ENCODE data around the gene SV2B. TPM values are rescaled to one million over a fixed set of nuclear protein-coding genes. Genes with fewer than 3 reads are reported as not detected.

SV2B gene
- total and polyA plus RNA-seq, 2 donors (not counting 3 experiments of a cell fraction or from before 2014, with no cell fraction given) = not detected

- no peak for FAIRE-seq
- Histone ChIP-seq H3K4me1 (ENCODE audit: control insufficient read depth, extremely low read depth, insufficient read depth, low read length) (no peaks in the 10 kb centered on the region), H3K9ac (replicated peaks; ENCODE audit: extremely low read depth, insufficient read depth, low read length) (no peak overlapping the region), H3K4me3 (replicated peaks in 1 of 3; ENCODE audit: insufficient read depth in 1 of 3, low read depth in 1 of 3, low read length in 3 of 3) (no peak overlapping the region), H3K4me2 (ENCODE audit: insufficient read depth, low read length) (no peak overlapping the region), H3K79me2 (ENCODE audit: control insufficient read depth, insufficient read depth, low read length) (no peaks in the 10 kb centered on the region), H2AFZ (ENCODE audit: low read depth, low read length) (no peak overlapping the region), H3K27ac (ENCODE audit: insufficient read depth, low read depth, low read length) (no peak overlapping the region), H4K20me1 (replicated peaks; ENCODE audit: control insufficient read depth, extremely low read depth, insufficient read depth, low read length) (no peaks in the 10 kb centered on the region), H3K27me3 (ENCODE audit: control insufficient read depth in 2 of 2, insufficient read depth in 2 of 2, low read length in 2 of 2) (no peaks in the 10 kb centered on the region), H3K9me1 (replicated peaks; ENCODE audit: control insufficient read depth, extremely low read depth, insufficient read depth, low read length) (no peaks in the 10 kb centered on the region), H3K36me3 (ENCODE audit: control insufficient read depth in 2 of 2, extremely low read depth in 1 of 2, insufficient read depth in 2 of 2, low read length in 2 of 2) (no peaks in the 10 kb centered on the region), H3K9me3 (replicated peaks; ENCODE audit: control insufficient read depth, insufficient read depth, low read length) (no peaks in the 10 kb centered on the region)
- no TSS peak for BruUV-seq (replicated peaks)
- DNase-seq (ENCODE audit: low read depth, low spot score) = no peak
- TF ChIP-seq MYC (IDR thresholded peaks at IDR 0.05; ENCODE audit: low read depth, low read length) (no peak), EZH2 (IDR thresholded peaks at IDR 0.05; ENCODE audit: borderline replicate concordance, low read depth, low read length, severe bottlenecking) (no peak), FOS (IDR thresholded peaks at IDR 0.05; ENCODE audit: borderline replicate concordance, insufficient read depth, low read length) (no peak), CTCF (IDR thresholded peaks at IDR 0.05; ENCODE audit: extremely low read depth in 1 of 2, insufficient read depth in 1 of 2, low read depth in 1 of 2, low read length in 2 of 2) (no peak), POLR2AphosphoS5 (IDR thresholded peaks at IDR 0.05; ENCODE audit: insufficient read depth, low read depth, low read length) (no peak), JUN (IDR thresholded peaks at IDR 0.05; ENCODE audit: borderline replicate concordance, insufficient read depth, insufficient read length, low read depth) (no peak), POLR2A (IDR thresholded peaks at IDR 0.05; ENCODE audit: low read depth, low read length) (no peak), MAX (IDR thresholded peaks at IDR 0.05; ENCODE audit: insufficient read depth, insufficient read length) (no peak), GATA2 (IDR thresholded peaks at IDR 0.05; ENCODE audit: insufficient read depth, insufficient read length, low read depth, low read length) (no peak)
- POLR2A ChIA-PET = no interaction called here
- dilution Hi-C loops (cut with MboI; ENCODE audit: extremely low pct_ligation_motif_present, low sequenced_read_pairs) (no loop called here), intact Hi-C loops (cut with micrococcal nuclease) (no loop called here)
- CTCF ChIA-PET = interaction anchor here (0.7 to 2.6 kb wide), 9 partner anchors 9 to 291 kb away, joined by 3 to 17 read pairs (median 3); no protein-coding TSS in a partner anchor
Measured at GRCh38 chr15:91246998-91247397, 146.9 kb downstream of the SV2B start.
